HepG2 (cell line): Measurements from ENCODE around the gene RBCK1. TPM values are rescaled to one million over a fixed set of nuclear protein-coding genes. Genes with fewer than 3 reads are reported as not detected.

ENCODE experiments used
- BRCA1 ChIP-seq: sonication (generic); formaldehyde crosslinking; IDR thresholded peaks from 2 replicates; pipeline ENCODE4 v1.4.0; 2020; ENCODE audit warnings: missing genetic modification reagents
- CEBPB ChIP-seq: IDR thresholded peaks from 2 replicates; pipeline ENCODE4 v1.6.1; 2011; ENCODE audit warnings: low read depth, low read length, improper control_type of control experiment, borderline replicate concordance
- ELK4 ChIP-seq: sonication (generic); formaldehyde crosslinking; IDR thresholded peaks from 2 replicates; pipeline ENCODE4 v1.9.0; 2021; ENCODE audit warnings: missing genetic modification reagents, borderline replicate concordance
- FOXP1 ChIP-seq, 2 experiments: fragments of 450-650 bp in 1 of 2; IDR thresholded peaks; 2 replicates each; pipeline ENCODE4 v1.6.1; 2017 to 2018; ENCODE audit warnings: antibody characterized with exemption in 1 of 2
- GMEB2 ChIP-seq: IDR thresholded peaks from 2 replicates; pipeline ENCODE4 v1.6.1; 2016; ENCODE audit warnings: missing biosample characterization, missing genetic modification reagents, low read depth
- HDAC2 ChIP-seq: sonication (generic); formaldehyde crosslinking; IDR thresholded peaks from 2 replicates; pipeline ENCODE4 v1.4.0; 2020; ENCODE audit warnings: missing genetic modification reagents
- HMG20B ChIP-seq: conservative IDR thresholded peaks from 2 replicates; pipeline ENCODE4 v1.6.1; 2016; ENCODE audit warnings: missing genetic modification reagents, missing compliant biosample characterization
- HNF4G ChIP-seq, 2 experiments: sonication (generic) in 1 of 2; formaldehyde crosslinking in 1 of 2; IDR thresholded peaks; 2 replicates each; pipeline versions ENCODE4 v1.4.0 to v1.6.1; 2011 to 2020; ENCODE audit warnings: borderline replicate concordance in 2 of 2, low read depth in 2 of 2, mild to moderate bottlenecking in 2 of 2, low read length in 1 of 2, missing genetic modification reagents in 1 of 2, moderate library complexity in 1 of 2
- JDP2 ChIP-seq: sonication (generic); formaldehyde crosslinking; IDR thresholded peaks from 2 replicates; pipeline ENCODE4 v1.8.1; 2022; ENCODE audit warnings: missing genetic modification reagents, borderline replicate concordance
- KDM3A ChIP-seq: IDR thresholded peaks from 2 replicates; pipeline ENCODE4 v1.6.1; 2018; ENCODE audit warnings: low read depth, missing compliant biosample characterization
- KLF6 ChIP-seq: IDR thresholded peaks from 2 replicates; pipeline ENCODE4 v1.8.0; 2016; ENCODE audit warnings: missing biosample characterization, missing genetic modification reagents
- NFYB ChIP-seq: sonication (generic); formaldehyde crosslinking; IDR thresholded peaks from 2 replicates; pipeline ENCODE4 v1.4.0; 2020; ENCODE audit warnings: missing genetic modification reagents
- PHF21A ChIP-seq: sonication (generic); formaldehyde crosslinking; IDR thresholded peaks from 2 replicates; pipeline ENCODE4 v1.5.0; 2020; ENCODE audit warnings: mild to moderate bottlenecking, missing genetic modification reagents
- RFX1 ChIP-seq: fragments of 450-650 bp; IDR thresholded peaks from 2 replicates; pipeline ENCODE4 v1.6.1; 2017
- ZNF232 ChIP-seq: sonication (generic); formaldehyde crosslinking; IDR thresholded peaks from 2 replicates; pipeline ENCODE4 v1.4.0; 2020; ENCODE audit warnings: missing genetic modification reagents, borderline replicate concordance
- ZNF33A ChIP-seq: sonication (generic); formaldehyde crosslinking; IDR thresholded peaks from 2 replicates; pipeline ENCODE4 v1.5.1; 2020; ENCODE audit warnings: missing genetic modification reagents, mild to moderate bottlenecking, moderate library complexity, borderline replicate concordance
- ZNF362 ChIP-seq: sonication (generic); formaldehyde crosslinking; IDR thresholded peaks from 2 replicates; pipeline ENCODE4 v1.4.0; 2020; ENCODE audit warnings: missing genetic modification reagents, mild to moderate bottlenecking, borderline replicate concordance
- ZNF547 ChIP-seq: sonication (generic); formaldehyde crosslinking; IDR thresholded peaks from 2 replicates; pipeline ENCODE4 v1.5.1; 2020; ENCODE audit warnings: mild to moderate bottlenecking, missing genetic modification reagents
- ZNF589 ChIP-seq: sonication (generic); formaldehyde crosslinking; conservative IDR thresholded peaks from 2 replicates; pipeline ENCODE4 v1.8.0; 2022; ENCODE audit warnings: mild to moderate bottlenecking, moderate library complexity, missing genetic modification reagents
- ZNF615 ChIP-seq: sonication (generic); formaldehyde crosslinking; IDR thresholded peaks from 2 replicates; pipeline ENCODE4 v1.5.0; 2020; ENCODE audit warnings: mild to moderate bottlenecking, missing genetic modification reagents, borderline replicate concordance
- ZNF747 ChIP-seq: sonication (generic); formaldehyde crosslinking; IDR thresholded peaks from 2 replicates; pipeline ENCODE4 v1.8.1; 2023; ENCODE audit warnings: missing genetic modification reagents, mild to moderate bottlenecking, borderline replicate concordance
- ZNF800 ChIP-seq: sonication (generic); formaldehyde crosslinking; IDR thresholded peaks from 2 replicates; pipeline ENCODE4 v1.4.0; 2020; ENCODE audit warnings: missing genetic modification reagents
- polyA plus RNA-seq, 8 experiments: library from polyadenylated mRNA; depleted of rRNA in 3 of 8; stranded (reverse) in 7 of 8; unstranded in 1 of 8; fragments of >200 nt; fragmentation: Illumina TruSeq in 4 of 8; extraction: Trizol in 4 of 8; gene quantifications; 2 replicates each; pipeline versions ENCODE4 v1.2.1 to v1.2.3, GENCODE V29; 2011 to 2016; ENCODE audit warnings: low read depth in 4 of 8, missing spikeins in 1 of 8, mixed read lengths in 1 of 8; ENCODE audit not compliant: insufficient read depth in 1 of 8
- total RNA-seq, 5 experiments: library from RNA; depleted of rRNA; stranded (reverse); fragments of >200 nt; fragmentation: Illumina TruSeq; extraction: Trizol; gene quantifications; 2 replicates each; pipeline ENCODE4 v1.2.3, GENCODE V29; 2016; ENCODE audit warnings: low read depth in 1 of 5

Gene RBCK1
- total and polyA plus RNA-seq, 2 of the 13 experiments (the other 11 are each of a cell fraction or from before 2014, with no cell fraction given): 149 to 215 TPM

- no peak for TF ChIP-seq HNF4G (IDR thresholded peaks at IDR 0.05; ENCODE audit: borderline replicate concordance, low read depth, low read length)
- 0 out of 2 replicates have a peak, but pooled peaks have one; percentile 36 for TF ChIP-seq HNF4G (CRISPR knock-in tag; IDR thresholded peaks at IDR 0.05; ENCODE audit: borderline replicate concordance, low read depth)
- peak; percentile 27; the same call in 1 of the 2 replicates for TF ChIP-seq ZNF232 (CRISPR knock-in tag)
- no peak for TF ChIP-seq ELK4 (CRISPR knock-in tag)
- peak; percentile 90 for TF ChIP-seq HDAC2 (CRISPR knock-in tag)
- TF ChIP-seq ZNF362: peak; percentile 40; the same call in 1 of the 2 replicates
- TF ChIP-seq BRCA1: no peak
- no peak for TF ChIP-seq ZNF33A (CRISPR knock-in tag)
- TF ChIP-seq FOXP1 (IDR thresholded peaks at IDR 0.05): no peak
- TF ChIP-seq FOXP1 (CRISPR knock-in tag; IDR thresholded peaks at IDR 0.05): no peak
- no peak for TF ChIP-seq JDP2 (CRISPR knock-in tag)
- TF ChIP-seq ZNF589 (CRISPR knock-in tag): 0 out of 2 replicates have a peak, but pooled peaks have one; percentile 63
- no peak for TF ChIP-seq RFX1
- no peak; the same call in 1 of the 2 replicates for TF ChIP-seq ZNF615 (CRISPR knock-in tag)
- TF ChIP-seq NFYB (CRISPR knock-in tag): peak; percentile 30; the same call in 1 of the 2 replicates
- no peak for TF ChIP-seq CEBPB
- peak; percentile 95 for TF ChIP-seq KDM3A
- TF ChIP-seq ZNF547 (CRISPR knock-in tag): peak; percentile 52; the same call in 1 of the 2 replicates
- peak; percentile 40; the same call in 1 of the 2 replicates for TF ChIP-seq GMEB2 (CRISPR knock-in tag)
- peak; percentile 75 for TF ChIP-seq HMG20B (CRISPR knock-in tag)
- no peak for TF ChIP-seq ZNF800 (CRISPR knock-in tag)
- TF ChIP-seq KLF6 (CRISPR knock-in tag): no peak; the same call in 1 of the 2 replicates
- no peak for TF ChIP-seq ZNF747 (CRISPR knock-in tag)
- TF ChIP-seq PHF21A (CRISPR knock-in tag): peak; percentile 37; the same call in 1 of the 2 replicates
Measured at GRCh38 chr20:431012-431904, 23.2 kb downstream of the RBCK1 start (continued).
